Stimulated activated naive CD8-positive, alpha-beta T cell treated with anti-CD3 and anti-CD28 coated beads, Interleukin-15, Interleukin-2, amounts not matched to agents 100 ng/mL and 50 ng/mL, for 24 hours (primary cell): ENCODE data around the gene SCN2B.
"Not testable (repeated sequence)": the region's sequence is repeated elsewhere in the genome, so short reads cannot be mapped to it uniquely, and the experiment has no call there.

Experiments used
- H3K27ac Mint-ChIP-seq: one replicate; pipeline ENCODE4 v1.8.0; 2021; ENCODE audit warnings: mild to moderate bottlenecking, mixed read lengths
- H3K27me3 Mint-ChIP-seq: one replicate; pipeline ENCODE4 v1.8.0; 2021; ENCODE audit warnings: mixed read lengths
- H3K36me3 Mint-ChIP-seq: one replicate; pipeline ENCODE4 v1.8.0; 2021; ENCODE audit warnings: low read depth, mixed read lengths
- H3K4me1 Mint-ChIP-seq: one replicate; pipeline ENCODE4 v1.8.0; 2021; ENCODE audit warnings: low read depth, mixed read lengths
- H3K4me3 Mint-ChIP-seq: one replicate; pipeline ENCODE4 v1.8.0; 2021; ENCODE audit warnings: mild to moderate bottlenecking, mixed read lengths
- H3K9me3 Mint-ChIP-seq: one replicate; pipeline ENCODE4 v1.8.0; 2021; ENCODE audit warnings: mixed read lengths

The SCN2B gene

DNA sequence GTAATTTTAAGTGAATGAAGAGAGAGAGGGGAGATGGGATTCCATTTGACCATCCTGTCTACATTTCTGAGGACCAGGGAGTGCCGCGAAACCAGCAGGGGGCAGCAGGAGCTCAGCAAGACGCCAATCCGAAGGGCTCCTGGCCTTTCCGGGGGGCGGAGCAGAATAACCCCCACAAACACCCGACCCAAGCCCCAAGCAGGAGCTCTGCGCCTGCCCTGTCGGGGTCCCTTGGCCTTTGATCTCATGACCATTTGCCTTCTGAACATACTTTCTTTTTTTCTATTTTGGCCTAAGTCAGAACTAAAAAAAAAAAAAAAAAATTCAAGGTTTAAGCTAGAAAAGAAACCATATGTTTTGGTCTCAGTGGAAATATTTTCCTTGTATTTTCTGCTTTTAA lies 21.9 kb upstream of the SCN2B start:
- Mint-ChIP-seq H3K9me3 (no peaks in the 10 kb centered on the region), H3K27ac (no peak overlapping the region), H3K4me1 (peaks cover 29% of the 10 kb centered on the region), H3K27me3 (no peaks in the 10 kb centered on the region), H3K4me3 (no peak overlapping the region), H3K36me3 (peaks cover 59% of the 10 kb centered on the region)

- Mint-ChIP-seq H3K36me3 (peaks cover 78% of the 10 kb centered on the region), H3K27ac (peak overlapping the region; percentile 55)
These were observed 18.6 kb upstream of the SCN2B start for GRCh38 chr11:118194835-118195627.

DNA sequence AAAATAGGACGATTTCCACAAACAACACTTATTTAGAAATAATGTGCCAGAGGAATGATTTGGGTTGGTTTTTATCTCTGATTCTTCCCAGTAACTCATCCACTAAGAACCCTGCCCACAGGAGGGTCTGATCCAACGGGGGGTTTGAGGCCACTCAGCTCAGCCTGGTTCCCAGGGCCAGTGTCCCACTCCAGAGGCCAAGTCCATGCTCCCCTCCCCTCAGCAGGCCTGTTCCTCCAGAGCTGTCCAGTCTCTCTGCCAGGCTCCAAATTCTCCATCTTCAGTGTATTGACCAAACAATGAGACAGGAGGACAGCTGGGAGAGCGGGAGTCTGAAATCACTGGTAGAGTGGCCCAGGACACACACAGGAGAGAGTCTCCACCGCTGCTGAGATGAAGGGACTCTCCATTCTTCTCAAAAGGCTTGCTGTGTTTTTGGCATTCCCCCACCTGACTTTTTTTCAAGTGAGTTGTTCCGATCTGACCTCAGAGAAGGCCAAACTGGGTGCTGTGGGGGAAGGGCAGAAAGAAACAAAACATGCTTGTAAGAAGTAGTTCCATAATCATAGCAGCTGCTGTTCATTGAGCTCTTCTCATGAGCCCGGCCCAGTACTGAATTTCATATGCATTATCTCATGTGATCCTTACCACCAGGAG lies 17.6 kb upstream of the SCN2B start:
- no peaks in the 10 kb centered on the region for H3K27me3 Mint-ChIP-seq
- no peak overlapping the region for H3K4me3 Mint-ChIP-seq
- peaks cover 29% of the 10 kb centered on the region for H3K4me1 Mint-ChIP-seq
- H3K36me3 Mint-ChIP-seq, result peaks cover 74% of the 10 kb centered on the region
- peak overlapping the region; percentile 68 for H3K27ac Mint-ChIP-seq
- H3K9me3 Mint-ChIP-seq, result peaks cover 4% of the 10 kb centered on the region

More at GRCh38 chr11:118194835-118195627, 18.6 kb upstream of the SCN2B start:
- H3K27me3 Mint-ChIP-seq, result no peaks in the 10 kb centered on the region
- no peak overlapping the region for H3K4me3 Mint-ChIP-seq
- peaks cover 29% of the 10 kb centered on the region for H3K4me1 Mint-ChIP-seq
- H3K9me3 Mint-ChIP-seq, result peaks cover 4% of the 10 kb centered on the region

- H3K36me3 Mint-ChIP-seq, result peaks cover 61% of the 10 kb centered on the region
- not testable (repeated sequence) for H3K27ac Mint-ChIP-seq, H3K4me3 Mint-ChIP-seq, H3K9me3 Mint-ChIP-seq, H3K27me3 Mint-ChIP-seq
- peaks cover 29% of the 10 kb centered on the region for H3K4me1 Mint-ChIP-seq
These were observed 16.4 kb upstream of the SCN2B start for GRCh38 chr11:118192817-118193216.

DNA sequence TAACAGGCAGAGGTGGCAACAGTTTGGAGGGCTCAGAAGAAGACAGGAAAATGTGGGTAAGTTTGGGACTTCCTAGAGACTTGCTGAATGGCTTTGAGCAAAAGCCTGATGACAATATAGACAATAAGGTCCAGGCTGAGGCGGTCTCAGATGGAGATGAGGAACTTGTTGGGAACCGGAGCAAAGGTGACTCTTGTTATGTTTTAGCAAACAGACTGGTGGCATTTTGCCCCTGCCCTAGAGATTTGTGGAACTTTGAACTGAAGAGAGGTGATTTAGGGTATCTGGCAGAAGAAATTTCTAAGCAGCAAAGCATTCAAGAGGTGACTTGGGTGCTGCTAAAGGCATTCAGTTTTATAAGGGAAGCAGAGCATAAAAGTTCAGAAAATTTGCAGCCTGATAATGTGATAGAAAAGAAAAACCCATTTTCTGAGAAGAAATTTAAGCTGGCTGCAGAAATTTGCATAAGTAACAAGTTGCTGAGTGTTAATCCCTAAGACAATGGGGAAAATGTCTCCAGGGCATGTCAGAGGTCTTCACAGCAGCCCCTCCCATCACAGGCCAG lies 14.6 kb upstream of the SCN2B start:
- not testable (repeated sequence) for H3K27me3 Mint-ChIP-seq, H3K9me3 Mint-ChIP-seq, H3K4me3 Mint-ChIP-seq, H3K27ac Mint-ChIP-seq
- Mint-ChIP-seq H3K4me1 (peaks cover 20% of the 10 kb centered on the region), H3K36me3 (peaks cover 44% of the 10 kb centered on the region)

DNA sequence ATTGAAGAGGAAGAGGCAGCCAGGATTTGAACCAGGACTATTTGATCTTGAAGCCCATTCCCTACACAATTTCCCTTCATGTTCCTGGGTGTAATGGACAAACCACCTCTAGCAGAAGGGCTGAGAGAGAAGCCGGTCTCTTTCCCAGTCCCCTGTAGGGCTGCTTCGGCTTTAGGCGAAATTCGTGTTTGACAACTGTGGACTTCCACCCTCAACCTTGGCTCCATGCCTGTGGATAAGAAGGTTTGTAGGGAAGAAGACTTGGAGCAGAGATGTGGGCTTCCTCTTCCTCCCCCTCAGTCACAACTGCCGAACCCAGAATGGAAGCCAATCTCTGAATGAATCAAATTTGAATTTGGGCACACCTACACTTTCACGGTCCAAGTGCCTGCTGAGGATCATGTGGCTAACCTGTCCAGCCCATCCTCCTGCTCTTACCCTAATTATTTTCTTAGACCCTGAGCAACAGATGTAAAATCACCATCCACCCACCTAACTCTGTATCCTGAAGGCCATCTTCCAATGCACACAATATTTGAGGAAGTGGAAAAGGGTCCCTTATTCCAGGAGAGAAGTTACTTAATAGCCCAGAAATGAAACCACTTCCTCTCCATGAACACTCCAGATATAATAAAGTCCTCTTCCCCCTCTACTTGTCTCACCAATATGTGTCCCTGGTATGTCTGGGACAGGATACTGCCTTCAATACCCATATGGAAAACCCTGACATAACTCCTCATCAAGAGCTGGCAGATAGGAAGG lies 10.1 kb upstream of the SCN2B start:
- Mint-ChIP-seq H3K27ac (no peak overlapping the region), H3K36me3 (peaks cover 2% of the 10 kb centered on the region), H3K27me3 (peaks cover 10% of the 10 kb centered on the region), H3K9me3 (no peaks in the 10 kb centered on the region), H3K4me3 (no peak overlapping the region), H3K4me1 (no peaks in the 10 kb centered on the region)

DNA sequence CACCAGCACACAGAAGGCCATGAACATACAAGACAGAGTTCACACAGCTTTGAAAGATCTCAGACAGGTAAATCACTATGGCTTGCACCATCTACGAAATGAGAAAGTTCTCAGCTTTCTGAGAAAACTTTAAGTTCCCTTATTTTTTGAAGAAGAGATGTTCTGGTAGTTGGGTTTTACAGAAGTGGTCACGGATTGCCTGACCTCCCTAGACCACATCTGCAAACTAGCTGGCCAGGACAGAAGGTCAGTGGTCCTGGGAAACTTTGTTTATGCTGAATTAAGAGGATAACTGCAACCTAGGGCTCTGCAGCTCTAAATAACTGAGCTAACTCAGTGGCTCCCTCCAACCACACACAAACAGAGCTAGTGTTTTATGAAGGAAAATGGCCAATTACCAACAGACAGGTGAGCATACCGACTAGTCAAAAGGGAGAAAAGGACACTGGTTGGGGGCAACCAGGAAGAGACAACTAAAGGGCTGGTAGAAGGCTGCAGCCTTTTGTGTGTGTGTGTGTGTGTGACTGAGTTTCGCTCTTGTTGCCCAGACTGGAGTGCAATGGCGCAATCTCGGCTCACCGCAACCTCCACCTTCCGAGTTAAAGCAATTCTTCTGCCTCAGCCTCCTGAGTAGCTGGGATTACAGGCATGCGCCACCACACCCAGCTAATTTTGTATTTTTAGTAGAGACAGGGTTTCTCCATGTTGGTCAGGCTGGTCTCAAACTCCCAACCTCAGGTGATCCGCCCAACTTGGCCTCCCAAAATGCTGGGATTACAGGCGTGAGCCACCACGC lies 8.5 kb upstream of the SCN2B start:
- H3K27ac Mint-ChIP-seq, result no peak overlapping the region
- H3K27me3 Mint-ChIP-seq, result peaks cover 10% of the 10 kb centered on the region
- H3K9me3 Mint-ChIP-seq, result no peaks in the 10 kb centered on the region
- no peak overlapping the region for H3K4me3 Mint-ChIP-seq
- no peaks in the 10 kb centered on the region for H3K36me3 Mint-ChIP-seq
- no peaks in the 10 kb centered on the region for H3K4me1 Mint-ChIP-seq

GRCh38 chr11:118183691-118184090 lies 7.3 kb upstream of the SCN2B start:
- H3K4me1 Mint-ChIP-seq, H3K4me3 Mint-ChIP-seq, H3K9me3 Mint-ChIP-seq, H3K36me3 Mint-ChIP-seq, H3K27ac Mint-ChIP-seq: not testable (repeated sequence)
- H3K27me3 Mint-ChIP-seq, result peaks cover 10% of the 10 kb centered on the region

DNA sequence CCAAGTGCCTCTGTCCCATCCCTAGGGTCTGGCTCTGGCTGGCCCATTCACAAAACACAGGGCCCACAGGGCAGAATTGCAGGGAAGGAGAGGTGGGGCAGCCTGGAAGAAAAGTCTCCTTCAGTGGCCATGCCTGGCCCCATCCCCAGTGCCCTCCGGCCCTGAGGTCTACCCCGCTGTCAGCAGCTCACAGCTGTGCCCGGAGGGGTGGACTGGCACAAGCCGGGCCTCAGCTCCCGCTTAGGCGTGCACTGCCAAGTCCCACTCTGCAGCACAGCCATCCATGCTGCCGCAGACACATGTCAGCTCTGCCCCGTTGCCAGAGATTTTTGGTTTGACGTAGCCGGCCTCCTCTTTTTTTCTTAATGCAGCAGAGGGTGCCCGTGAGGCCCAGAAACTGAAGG lies 3.9 kb upstream of the SCN2B start:
- Mint-ChIP-seq H3K36me3 (no peaks in the 10 kb centered on the region), H3K4me3 (no peak overlapping the region), H3K27ac (no peak overlapping the region), H3K27me3 (peaks cover 12% of the 10 kb centered on the region), H3K4me1 (no peaks in the 10 kb centered on the region), H3K9me3 (no peaks in the 10 kb centered on the region)

- Mint-ChIP-seq H3K27me3 (peaks cover 7% of the 10 kb centered on the region), H3K4me1 (no peaks in the 10 kb centered on the region), H3K27ac (no peak overlapping the region), H3K36me3 (no peaks in the 10 kb centered on the region), H3K9me3 (no peaks in the 10 kb centered on the region), H3K4me3 (no peak overlapping the region)
These were observed 317 bp upstream of the SCN2B start for GRCh38 chr11:118176778-118177134.

DNA sequence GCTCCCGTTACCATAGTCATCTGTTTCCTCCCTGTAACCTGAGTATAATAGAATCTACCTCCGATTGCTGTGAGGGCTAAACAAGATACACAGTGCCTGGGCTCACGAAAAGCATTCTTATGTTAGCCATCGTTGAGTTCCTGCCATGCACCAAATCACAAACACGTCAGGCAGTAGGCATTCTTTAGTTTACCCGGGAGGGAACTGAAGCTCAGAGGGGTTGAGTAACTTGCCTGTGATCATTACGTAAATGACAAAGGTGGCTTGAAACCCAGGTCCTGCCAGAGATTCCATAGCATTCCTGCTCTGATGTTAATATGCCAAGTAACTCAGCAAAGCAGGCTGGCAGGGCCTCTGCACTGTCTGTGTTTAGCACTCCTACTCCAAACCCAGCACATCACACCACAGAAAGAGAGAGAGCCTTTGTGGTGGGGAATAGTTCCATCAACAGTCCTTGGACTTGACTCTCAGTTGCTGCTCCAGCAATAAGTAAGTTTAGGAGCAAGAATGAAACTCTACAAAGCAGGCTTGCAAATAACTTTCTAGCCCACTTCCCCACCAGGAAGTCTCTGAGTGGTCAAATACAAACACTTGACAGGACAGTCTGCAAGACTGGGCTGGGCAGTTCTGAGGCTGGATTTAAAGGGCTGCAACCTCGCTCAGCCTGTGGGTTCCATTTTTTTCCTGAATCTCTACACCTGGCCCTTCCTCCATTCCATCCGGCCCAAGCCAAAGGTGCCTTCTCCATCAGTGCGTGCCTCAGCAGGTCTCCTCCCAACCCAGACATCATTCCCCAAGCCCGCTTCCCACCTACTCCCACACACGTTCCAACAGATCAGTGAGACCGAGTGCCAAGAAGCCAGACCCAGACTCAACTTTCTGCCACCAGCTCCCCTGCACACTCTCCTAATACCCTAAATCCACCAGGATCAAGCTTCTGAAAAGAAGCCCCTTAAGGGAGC lies 1.1 kb downstream of the SCN2B start:
- no peak overlapping the region for H3K27ac Mint-ChIP-seq
- no peaks in the 10 kb centered on the region for H3K36me3 Mint-ChIP-seq
- no peak overlapping the region for H3K4me3 Mint-ChIP-seq
- no peaks in the 10 kb centered on the region for H3K9me3 Mint-ChIP-seq
- peaks cover 7% of the 10 kb centered on the region for H3K27me3 Mint-ChIP-seq
- H3K4me1 Mint-ChIP-seq, result no peaks in the 10 kb centered on the region

DNA sequence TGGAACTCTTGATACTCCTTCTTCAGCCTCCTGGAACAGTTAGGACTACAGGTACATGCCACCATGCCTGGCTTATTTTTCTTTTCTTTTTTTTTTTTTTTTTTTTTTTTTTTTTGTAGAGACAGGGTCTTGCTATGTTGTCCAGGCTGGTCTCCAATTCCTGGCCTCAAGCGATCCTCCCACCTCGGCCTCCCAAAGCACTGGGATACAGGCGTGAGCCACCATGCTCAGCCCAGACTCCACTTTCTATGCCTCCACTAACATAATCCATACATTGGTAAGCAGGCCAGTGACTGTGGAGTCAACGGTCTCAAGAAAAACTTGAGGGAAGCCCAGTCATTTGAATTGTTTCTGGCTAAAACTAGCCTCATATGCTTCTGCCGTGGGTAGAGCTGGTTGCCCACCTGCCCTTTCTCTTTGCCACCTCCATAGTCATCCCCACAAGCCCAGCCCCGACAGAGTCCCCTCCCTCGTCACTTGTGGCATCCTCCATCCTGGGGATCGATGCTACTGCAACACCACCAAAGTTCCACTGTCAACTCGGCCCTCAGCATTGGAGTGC lies 2.4 kb downstream of the SCN2B start:
- Mint-ChIP-seq H3K27me3 (peaks cover 12% of the 10 kb centered on the region), H3K27ac (no peak overlapping the region)

GRCh38 chr11:118172356-118172755 lies 4.1 kb downstream of the SCN2B start:
- H3K9me3 Mint-ChIP-seq, result no peaks in the 10 kb centered on the region
- peaks cover 15% of the 10 kb centered on the region for H3K27me3 Mint-ChIP-seq
- H3K4me3 Mint-ChIP-seq, result no peak overlapping the region
- H3K36me3 Mint-ChIP-seq, result no peaks in the 10 kb centered on the region
- no peak overlapping the region for H3K27ac Mint-ChIP-seq
- no peaks in the 10 kb centered on the region for H3K4me1 Mint-ChIP-seq

More for the DNA sequence above, 2.4 kb downstream of the SCN2B start:
- H3K4me3 Mint-ChIP-seq, result no peak overlapping the region
- H3K4me1 Mint-ChIP-seq, result no peaks in the 10 kb centered on the region
- H3K36me3 Mint-ChIP-seq, result no peaks in the 10 kb centered on the region
- no peaks in the 10 kb centered on the region for H3K9me3 Mint-ChIP-seq
